ENCODE data around the gene THBS3. TPM values are rescaled to one million over a fixed set of nuclear protein-coding genes. Genes with fewer than 3 reads are reported as not detected.

THBS3 gene
- total and polyA plus RNA-seq, 2 of the 13 experiments (the other 11 are each of a cell fraction or from before 2014, with no cell fraction given) = 0.86 to 3.6 TPM

DNA sequence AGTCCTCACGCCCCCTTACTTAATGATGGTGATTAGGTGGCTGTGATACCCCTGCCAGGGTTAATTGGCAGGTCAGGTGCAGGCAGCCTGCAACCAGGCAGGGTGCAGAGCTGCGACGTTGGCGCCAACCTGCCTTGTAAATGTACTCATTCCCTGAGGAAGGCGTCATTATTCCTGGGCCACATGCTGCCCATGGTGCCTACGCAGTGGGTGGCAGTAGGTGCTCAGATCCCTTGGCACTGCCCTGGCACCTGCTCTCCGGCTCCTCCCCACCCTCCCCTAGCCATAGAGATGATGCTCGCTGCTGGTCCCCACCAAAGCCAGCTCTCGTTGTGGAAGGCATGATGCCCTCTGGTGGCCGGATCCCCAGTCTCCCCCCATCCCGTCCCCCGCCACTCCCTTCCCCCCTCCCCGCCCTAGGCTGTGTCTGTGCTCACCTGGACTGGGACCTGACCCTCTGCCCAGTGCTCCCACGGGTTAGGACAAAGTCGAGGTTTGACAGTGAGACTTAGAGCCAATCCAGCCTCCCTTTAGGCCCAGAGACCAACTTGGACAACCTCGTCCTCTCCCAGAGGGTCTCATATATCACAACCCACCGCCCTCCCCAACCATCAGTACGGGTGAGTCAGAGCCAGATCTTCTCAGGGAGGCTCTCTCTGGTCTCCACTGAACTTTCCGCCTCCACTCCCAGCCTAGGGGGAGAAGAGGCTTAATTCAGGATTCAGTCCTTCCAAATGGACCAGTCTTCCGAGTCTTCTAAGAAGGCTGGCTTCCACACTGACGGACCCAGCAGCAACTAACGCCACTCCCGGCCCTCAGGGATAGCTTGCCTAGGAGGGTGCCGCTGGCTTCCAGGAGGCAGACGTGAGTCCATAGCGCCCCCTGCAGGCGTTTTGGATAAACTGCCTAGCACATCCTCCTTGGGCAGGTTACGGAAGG lies 40.3 kb downstream of the THBS3 start (continued):
- TF ChIP-seq, protein P1, sequence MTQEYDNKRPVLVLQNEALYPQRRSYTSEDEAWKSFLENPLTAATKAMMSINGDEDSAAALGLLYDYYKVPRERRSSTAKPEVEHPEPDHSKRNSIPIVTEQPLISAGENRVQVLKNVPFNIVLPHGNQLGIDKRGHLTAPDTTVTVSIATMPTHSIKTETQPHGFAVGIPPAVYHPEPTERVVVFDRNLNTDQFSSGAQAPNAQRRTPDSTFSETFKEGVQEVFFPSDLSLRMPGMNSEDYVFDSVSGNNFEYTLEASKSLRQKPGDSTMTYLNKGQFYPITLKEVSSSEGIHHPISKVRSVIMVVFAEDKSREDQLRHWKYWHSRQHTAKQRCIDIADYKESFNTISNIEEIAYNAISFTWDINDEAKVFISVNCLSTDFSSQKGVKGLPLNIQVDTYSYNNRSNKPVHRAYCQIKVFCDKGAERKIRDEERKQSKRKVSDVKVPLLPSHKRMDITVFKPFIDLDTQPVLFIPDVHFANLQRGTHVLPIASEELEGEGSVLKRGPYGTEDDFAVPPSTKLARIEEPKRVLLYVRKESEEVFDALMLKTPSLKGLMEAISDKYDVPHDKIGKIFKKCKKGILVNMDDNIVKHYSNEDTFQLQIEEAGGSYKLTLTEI (CRISPR knock-in tag; conservative IDR thresholded peaks at IDR 0.05) = no peak
- TF ChIP-seq, protein P2, sequence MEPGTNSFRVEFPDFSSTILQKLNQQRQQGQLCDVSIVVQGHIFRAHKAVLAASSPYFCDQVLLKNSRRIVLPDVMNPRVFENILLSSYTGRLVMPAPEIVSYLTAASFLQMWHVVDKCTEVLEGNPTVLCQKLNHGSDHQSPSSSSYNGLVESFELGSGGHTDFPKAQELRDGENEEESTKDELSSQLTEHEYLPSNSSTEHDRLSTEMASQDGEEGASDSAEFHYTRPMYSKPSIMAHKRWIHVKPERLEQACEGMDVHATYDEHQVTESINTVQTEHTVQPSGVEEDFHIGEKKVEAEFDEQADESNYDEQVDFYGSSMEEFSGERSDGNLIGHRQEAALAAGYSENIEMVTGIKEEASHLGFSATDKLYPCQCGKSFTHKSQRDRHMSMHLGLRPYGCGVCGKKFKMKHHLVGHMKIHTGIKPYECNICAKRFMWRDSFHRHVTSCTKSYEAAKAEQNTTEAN (CRISPR knock-in tag; conservative IDR thresholded peaks at IDR 0.05) = no peak
- TF ChIP-seq REXO4 (CRISPR knock-in tag; IDR thresholded peaks at IDR 0.05; ENCODE audit: borderline replicate concordance) = no peak
- no peak for TF ChIP-seq RBM22 (optimal IDR thresholded peaks at IDR 0.05; ENCODE audit: low read length)
- no peak for TF ChIP-seq ZUFSP (CRISPR knock-in tag; IDR thresholded peaks at IDR 0.05; ENCODE audit: borderline replicate concordance)
- TF ChIP-seq ZNF337 (CRISPR knock-in tag; IDR thresholded peaks at IDR 0.05; ENCODE audit: borderline replicate concordance, low read depth) = no peak
- TF ChIP-seq MZF1 (CRISPR knock-in tag; IDR thresholded peaks at IDR 0.05; ENCODE audit: borderline replicate concordance) = no peak
- TF ChIP-seq TP53 (CRISPR knock-in tag; conservative IDR thresholded peaks at IDR 0.05) = no peak
- no peak for TF ChIP-seq CBX5 (CRISPR knock-in tag; IDR thresholded peaks at IDR 0.05; ENCODE audit: borderline replicate concordance)
- TF ChIP-seq ZNF136 (CRISPR knock-in tag; IDR thresholded peaks at IDR 0.05; ENCODE audit: low read depth) = no peak
- no peak for TF ChIP-seq TCF12 (IDR thresholded peaks at IDR 0.05)
- no peak for TF ChIP-seq TCF12 (CRISPR knock-in tag; IDR thresholded peaks at IDR 0.05)
- TF ChIP-seq ZNF639 (CRISPR knock-in tag; conservative IDR thresholded peaks at IDR 0.05) = no peak
- no peak for TF ChIP-seq ZNF567 (CRISPR knock-in tag; IDR thresholded peaks at IDR 0.05; ENCODE audit: borderline replicate concordance)
- TF ChIP-seq ZNF737 (CRISPR knock-in tag; IDR thresholded peaks at IDR 0.05; ENCODE audit: borderline replicate concordance) = no peak
- TF ChIP-seq, protein P3, sequence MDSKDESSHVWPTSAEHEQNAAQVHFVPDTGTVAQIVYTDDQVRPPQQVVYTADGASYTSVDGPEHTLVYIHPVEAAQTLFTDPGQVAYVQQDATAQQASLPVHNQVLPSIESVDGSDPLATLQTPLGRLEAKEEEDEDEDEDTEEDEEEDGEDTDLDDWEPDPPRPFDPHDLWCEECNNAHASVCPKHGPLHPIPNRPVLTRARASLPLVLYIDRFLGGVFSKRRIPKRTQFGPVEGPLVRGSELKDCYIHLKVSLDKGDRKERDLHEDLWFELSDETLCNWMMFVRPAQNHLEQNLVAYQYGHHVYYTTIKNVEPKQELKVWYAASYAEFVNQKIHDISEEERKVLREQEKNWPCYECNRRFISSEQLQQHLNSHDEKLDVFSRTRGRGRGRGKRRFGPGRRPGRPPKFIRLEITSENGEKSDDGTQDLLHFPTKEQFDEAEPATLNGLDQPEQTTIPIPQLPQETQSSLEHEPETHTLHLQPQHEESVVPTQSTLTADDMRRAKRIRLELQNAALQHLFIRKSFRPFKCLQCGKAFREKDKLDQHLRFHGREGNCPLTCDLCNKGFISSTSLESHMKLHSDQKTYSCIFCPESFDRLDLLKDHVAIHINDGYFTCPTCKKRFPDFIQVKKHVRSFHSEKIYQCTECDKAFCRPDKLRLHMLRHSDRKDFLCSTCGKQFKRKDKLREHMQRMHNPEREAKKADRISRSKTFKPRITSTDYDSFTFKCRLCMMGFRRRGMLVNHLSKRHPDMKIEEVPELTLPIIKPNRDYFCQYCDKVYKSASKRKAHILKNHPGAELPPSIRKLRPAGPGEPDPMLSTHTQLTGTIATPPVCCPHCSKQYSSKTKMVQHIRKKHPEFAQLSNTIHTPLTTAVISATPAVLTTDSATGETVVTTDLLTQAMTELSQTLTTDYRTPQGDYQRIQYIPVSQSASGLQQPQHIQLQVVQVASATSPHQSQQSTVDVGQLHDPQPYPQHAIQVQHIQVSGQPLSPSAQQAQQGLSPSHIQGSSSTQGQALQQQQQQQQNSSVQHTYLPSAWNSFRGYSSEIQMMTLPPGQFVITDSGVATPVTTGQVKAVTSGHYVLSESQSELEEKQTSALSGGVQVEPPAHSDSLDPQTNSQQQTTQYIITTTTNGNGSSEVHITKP (CRISPR knock-in tag; IDR thresholded peaks at IDR 0.05; ENCODE audit: low read depth) = no peak
